Measurements from ENCODE around the gene IDH3G.

Gene IDH3G

GRCh38 chrX:153816831-153817690 is 22.9 kb upstream of the IDH3G start:
- DNase-seq (ENCODE audit: low spot score) = peak; percentile 37

GRCh38 chrX:153814591-153815315 is 20.6 kb upstream of the IDH3G start:
- DNase-seq (ENCODE audit: low spot score) = no peak

GRCh38 chrX:153813161-153813560 is 19.0 kb upstream of the IDH3G start:
- DNase-seq (ENCODE audit: low spot score) = no peak

GRCh38 chrX:153812220-153812619 is 18.0 kb upstream of the IDH3G start:
- no peak for DNase-seq (ENCODE audit: low spot score)

GRCh38 chrX:153807976-153808375 is 13.8 kb upstream of the IDH3G start:
- no peak for DNase-seq (ENCODE audit: low spot score)

- no peak for DNase-seq (ENCODE audit: low spot score)
Measured at GRCh38 chrX:153806999-153807575, 12.9 kb upstream of the IDH3G start.

- no peak for DNase-seq (ENCODE audit: low spot score)
Measured at GRCh38 chrX:153805436-153805835, 11.3 kb upstream of the IDH3G start.

- DNase-seq (ENCODE audit: low spot score) = no peak
Measured at GRCh38 chrX:153804621-153805020, 10.4 kb upstream of the IDH3G start.

GRCh38 chrX:153804100-153804595 is 10.0 kb upstream of the IDH3G start:
- DNase-seq (ENCODE audit: low spot score) = no peak

- DNase-seq (ENCODE audit: low spot score) = no peak
Measured at GRCh38 chrX:153803211-153804099, 9.3 kb upstream of the IDH3G start.

GRCh38 chrX:153802513-153803045 is 8.4 kb upstream of the IDH3G start:
- no peak for DNase-seq (ENCODE audit: low spot score)

GRCh38 chrX:153801669-153802068 is 7.5 kb upstream of the IDH3G start:
- DNase-seq (ENCODE audit: low spot score) = no peak

- no peak for DNase-seq (ENCODE audit: low spot score)
Measured at GRCh38 chrX:153800746-153801145, 6.6 kb upstream of the IDH3G start.

GRCh38 chrX:153800177-153800722 is 6.1 kb upstream of the IDH3G start:
- DNase-seq (ENCODE audit: low spot score) = no peak

GRCh38 chrX:153799326-153799725 is 5.2 kb upstream of the IDH3G start:
- no peak for DNase-seq (ENCODE audit: low spot score)

GRCh38 chrX:153797415-153798015 is 3.3 kb upstream of the IDH3G start:
- no peak for DNase-seq (ENCODE audit: low spot score)

GRCh38 chrX:153794897-153795816 is 982 bp upstream of the IDH3G start:
- no peak for DNase-seq (ENCODE audit: low spot score)

- no peak for DNase-seq (ENCODE audit: low spot score)
Measured at GRCh38 chrX:153793291-153793690, 884 bp downstream of the IDH3G start.

- no peak for DNase-seq (ENCODE audit: low spot score)
Measured at GRCh38 chrX:153792368-153792767, 1.8 kb downstream of the IDH3G start.

All from CD4-positive, alpha-beta T cell treated with Interleukin-2 at 100 ng/mL for 4 hours (primary cell).